DND-41 (cell line): Measurements from ENCODE around the gene UBN2.

Experiments
- EZH2 ChIP-seq: IDR thresholded peaks from 3 replicates; pipeline ENCODE4 v1.6.1; 2012; ENCODE audit warnings: borderline replicate concordance, low read depth, mild to moderate bottlenecking, moderate library complexity, low read length, inconsistent platforms; ENCODE audit not compliant: severe bottlenecking
- TF ChIP-seq, protein P1 (sequence below): IDR thresholded peaks from 2 replicates; pipeline ENCODE4 v1.5.1; 2012; ENCODE audit warnings: borderline replicate concordance, low read length, moderate library complexity, mild to moderate bottlenecking; ENCODE audit not compliant: poor library complexity, severe bottlenecking; ENCODE audit errors: extremely low read depth

DNA sequence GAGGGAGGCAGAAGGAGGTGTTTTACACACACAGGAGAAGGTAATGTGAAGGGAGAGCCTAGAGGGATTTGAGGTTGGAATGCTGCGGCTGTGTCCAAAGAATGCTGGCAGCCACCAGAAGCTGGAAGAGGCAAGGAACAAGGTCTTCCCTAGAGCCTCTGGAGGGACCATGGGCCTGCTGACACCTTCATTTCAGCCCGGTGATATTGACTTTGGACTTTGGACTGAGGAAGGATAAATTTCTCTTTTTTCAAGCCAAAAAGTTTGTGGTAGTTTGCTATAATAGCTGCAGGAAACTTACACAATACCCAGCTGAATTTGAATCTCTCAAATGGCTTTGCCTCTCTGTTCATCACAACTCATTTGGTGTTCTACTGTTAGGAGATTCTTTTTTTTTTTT, 34.6 kb downstream of the UBN2 start:
- TF ChIP-seq, protein P1, sequence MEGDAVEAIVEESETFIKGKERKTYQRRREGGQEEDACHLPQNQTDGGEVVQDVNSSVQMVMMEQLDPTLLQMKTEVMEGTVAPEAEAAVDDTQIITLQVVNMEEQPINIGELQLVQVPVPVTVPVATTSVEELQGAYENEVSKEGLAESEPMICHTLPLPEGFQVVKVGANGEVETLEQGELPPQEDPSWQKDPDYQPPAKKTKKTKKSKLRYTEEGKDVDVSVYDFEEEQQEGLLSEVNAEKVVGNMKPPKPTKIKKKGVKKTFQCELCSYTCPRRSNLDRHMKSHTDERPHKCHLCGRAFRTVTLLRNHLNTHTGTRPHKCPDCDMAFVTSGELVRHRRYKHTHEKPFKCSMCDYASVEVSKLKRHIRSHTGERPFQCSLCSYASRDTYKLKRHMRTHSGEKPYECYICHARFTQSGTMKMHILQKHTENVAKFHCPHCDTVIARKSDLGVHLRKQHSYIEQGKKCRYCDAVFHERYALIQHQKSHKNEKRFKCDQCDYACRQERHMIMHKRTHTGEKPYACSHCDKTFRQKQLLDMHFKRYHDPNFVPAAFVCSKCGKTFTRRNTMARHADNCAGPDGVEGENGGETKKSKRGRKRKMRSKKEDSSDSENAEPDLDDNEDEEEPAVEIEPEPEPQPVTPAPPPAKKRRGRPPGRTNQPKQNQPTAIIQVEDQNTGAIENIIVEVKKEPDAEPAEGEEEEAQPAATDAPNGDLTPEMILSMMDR = no peak
- TF ChIP-seq EZH2 = no peak
